K562 (cell line): ENCODE results near the gene KMT2A. TPM values are rescaled to one million over a fixed set of nuclear protein-coding genes. Genes with fewer than 3 reads are reported as not detected.

Experiments
- ARID3B ChIP-seq: fragments of 250-450 bp; sonication (Bioruptor Pico); IDR thresholded peaks from 2 replicates; pipeline ENCODE4 v1.4.0; 2020; ENCODE audit warnings: borderline replicate concordance
- ATF7 ChIP-seq: fragments of 450-650 bp; IDR thresholded peaks from 2 replicates; pipeline ENCODE4 v1.7.1; 2014; ENCODE audit warnings: mild to moderate bottlenecking, moderate library complexity
- BRF2 ChIP-seq: IDR thresholded peaks from 3 replicates; pipeline ENCODE4 v1.6.1; 2011; ENCODE audit warnings: borderline replicate concordance, mild to moderate bottlenecking; ENCODE audit not compliant: insufficient read length, insufficient read depth
- CHD4 ChIP-seq: fragments of 200-600 bp; sonication (generic); IDR thresholded peaks from 3 replicates; pipeline ENCODE4 v1.6.1; 2012; ENCODE audit warnings: low read depth, mild to moderate bottlenecking, mixed read lengths, low read length, inconsistent platforms; ENCODE audit not compliant: insufficient read depth, insufficient replicate concordance, poor library complexity, severe bottlenecking
- CLOCK ChIP-seq: fragments of 250-450 bp; sonication (Bioruptor Pico); IDR thresholded peaks from 2 replicates; pipeline ENCODE4 v1.4.0; 2020; ENCODE audit warnings: mild to moderate bottlenecking, moderate library complexity, borderline replicate concordance
- EP300 ChIP-seq: IDR thresholded peaks from 2 replicates; pipeline ENCODE4 v1.6.1; 2012; ENCODE audit warnings: low read length, improper control_type of control experiment
- EWSR1 ChIP-seq: fragments of 450-650 bp; IDR thresholded peaks from 2 replicates; pipeline ENCODE4 v1.6.1; 2018; ENCODE audit warnings: borderline replicate concordance, mild to moderate bottlenecking, low read depth, moderate library complexity; ENCODE audit not compliant: partially characterized antibody
- HMGN3 ChIP-seq: IDR thresholded peaks from 2 replicates; pipeline ENCODE4 v1.6.1; 2011; ENCODE audit warnings: borderline replicate concordance, low read depth, mild to moderate bottlenecking, mixed read lengths, low read length; ENCODE audit not compliant: insufficient read length; ENCODE audit errors: extremely low read depth
- RFX1 ChIP-seq: fragments of 450-650 bp; IDR thresholded peaks from 2 replicates; pipeline ENCODE4 v1.6.1; 2016; ENCODE audit warnings: mild to moderate bottlenecking, moderate library complexity
- RREB1 ChIP-seq: fragments of 250-450 bp; sonication (Bioruptor Pico); IDR thresholded peaks from 2 replicates; pipeline ENCODE4 v1.4.0; 2020
- TCF7L2 ChIP-seq: fragments of 150-350 bp; IDR thresholded peaks from 2 replicates; pipeline ENCODE4 v1.6.1; 2016; ENCODE audit warnings: low read depth, mild to moderate bottlenecking, low read length, moderate library complexity
- TEAD4 ChIP-seq, 2 experiments: sonication (generic) in 1 of 2; formaldehyde crosslinking in 1 of 2; IDR thresholded peaks; 2 replicates each; pipeline versions ENCODE4 v1.6.1 to v1.8.0; 2012 to 2022; ENCODE audit warnings: borderline replicate concordance in 1 of 2, inconsistent platforms in 1 of 2, low read length in 1 of 2, mild to moderate bottlenecking in 1 of 2, missing genetic modification reagents in 1 of 2
- ZNF140 ChIP-seq: fragments of 250-450 bp; sonication (Bioruptor Pico); IDR thresholded peaks from 2 replicates; pipeline ENCODE4 v1.8.0; 2021; ENCODE audit warnings: moderate library complexity, mild to moderate bottlenecking, inconsistent platforms
- ZNF174 ChIP-seq: fragments of 250-450 bp; sonication (Bioruptor Pico); IDR thresholded peaks from 2 replicates; pipeline ENCODE4 v1.4.0; 2020; ENCODE audit warnings: mild to moderate bottlenecking
- ZNF408 ChIP-seq: fragments of 250-450 bp; sonication (Bioruptor Pico); IDR thresholded peaks from 2 replicates; pipeline ENCODE4 v1.4.0; 2020; ENCODE audit warnings: low read depth, mild to moderate bottlenecking, moderate library complexity
- ZNF77 ChIP-seq: fragments of 250-450 bp; sonication (Bioruptor Pico); IDR thresholded peaks from 2 replicates; pipeline ENCODE4 v1.5.0; 2020
- polyA plus RNA-seq, 8 experiments: library from polyadenylated mRNA; depleted of rRNA in 4 of 8; stranded (reverse) in 5 of 8; unstranded in 3 of 8; fragments of >200 nt; fragmentation: Nextera tagmentation in 2 of 8; fragmentation: Illumina TruSeq in 1 of 8; extraction: Ambion mirVana in 2 of 8; extraction: Trizol in 1 of 8; gene quantifications; 2 replicates each; pipeline versions ENCODE4 v1.2.1 to v1.2.3, GENCODE V29; 2011 to 2014; ENCODE audit warnings: inconsistent platforms in 1 of 8, missing spikeins in 1 of 8
- total RNA-seq, 7 experiments: library from RNA; depleted of rRNA in 6 of 7; stranded (reverse); fragments of >200 nt in 6 of 7; fragmentation: Illumina TruSeq in 2 of 7; extraction: Trizol in 2 of 7; gene quantifications; 2 replicates each; pipeline versions ENCODE4 v1.2.1 to v1.2.3, GENCODE V29; 2011 to 2021; ENCODE audit warnings: low replicate concordance in 1 of 7

The KMT2A gene
- total and polyA plus RNA-seq, 9 of the 15 experiments (the other 6 are each of a cell fraction or from before 2014, with no cell fraction given) = 9.6 to 59.9 (median 32.6) TPM

- TF ChIP-seq TCF7L2 (no peak), HMGN3 (no peak), ZNF140 (CRISPR knock-in tag) (no peak), ZNF77 (CRISPR knock-in tag) (no peak), CHD4 (no peak), EWSR1 (no peak), CLOCK (CRISPR knock-in tag) (no peak), RFX1 (no peak), ZNF408 (CRISPR knock-in tag) (no peak), RREB1 (CRISPR knock-in tag) (no peak), BRF2 (no peak), ARID3B (no peak), ATF7 (peak; percentile 57; the same call in 1 of the 2 replicates), TEAD4 (IDR thresholded peaks at IDR 0.05; ENCODE audit: low read length) (peak; percentile 97), TEAD4 (CRISPR knock-in tag; IDR thresholded peaks at IDR 0.05; ENCODE audit: borderline replicate concordance) (no peak), ZNF174 (no peak), EP300 (peak; percentile 74)
Observed at GRCh38 chr11:118572981-118573550, 136.8 kb downstream of the KMT2A start (continued).
